TTC549 (cell line): ENCODE data around the gene PDGFRA.
A peak's percentile ranks its signal among the peaks of the same experiment; 100 is the strongest.

Experiments
- FAIRE-seq: peaks from 2 replicates; lab custom pipeline; 2012; peaks lifted over from hg19 to GRCh38; lab: Jason Lieb, UNC

PDGFRA gene

DNA sequence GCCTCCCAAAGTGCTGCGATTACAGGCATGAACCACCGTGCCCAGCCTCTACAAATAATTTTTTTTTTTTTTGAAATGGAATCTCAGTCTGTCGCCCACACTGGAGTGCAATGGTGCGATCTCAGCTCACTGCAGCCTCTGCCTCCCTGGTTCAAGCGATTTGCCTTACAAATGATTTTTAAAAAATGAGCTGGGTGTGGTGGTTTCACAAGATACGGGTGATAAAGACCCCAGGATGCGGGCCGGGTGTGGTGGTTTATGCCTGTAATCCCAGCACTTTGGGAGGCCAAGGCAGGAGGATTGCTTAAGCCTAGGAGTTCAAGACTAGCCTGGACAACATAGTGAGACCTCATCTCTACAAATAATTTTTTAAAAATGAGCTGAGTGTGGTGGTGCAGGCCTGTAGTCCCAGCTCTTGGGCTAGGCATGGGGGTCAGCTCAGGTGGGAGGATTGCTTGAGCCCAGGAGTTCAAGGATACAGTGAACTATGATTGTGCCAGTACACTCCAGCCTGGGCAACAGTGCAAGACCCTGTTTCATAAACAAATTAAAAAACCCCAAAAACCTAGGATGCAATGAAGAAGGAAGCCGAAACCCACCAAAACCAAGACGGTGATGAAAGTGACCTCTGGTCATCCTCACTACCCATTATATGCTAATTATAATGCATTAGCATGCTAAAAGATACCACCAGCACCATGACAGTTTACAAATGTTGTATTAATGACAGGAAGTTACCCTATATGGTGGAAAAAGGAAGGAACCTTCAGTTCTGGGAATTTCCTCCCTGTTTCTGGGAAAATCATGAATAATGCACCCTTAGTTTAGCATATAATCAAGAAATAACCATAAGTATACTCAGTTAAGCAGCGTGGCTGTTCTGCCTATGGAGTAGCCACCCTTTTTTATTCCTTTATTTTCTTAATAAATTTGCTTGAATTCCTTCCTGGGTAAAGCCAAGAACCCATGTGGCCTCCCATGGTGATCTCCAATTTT is 27.7 kb downstream of the PDGFRA start:
- FAIRE-seq = no peak

DNA sequence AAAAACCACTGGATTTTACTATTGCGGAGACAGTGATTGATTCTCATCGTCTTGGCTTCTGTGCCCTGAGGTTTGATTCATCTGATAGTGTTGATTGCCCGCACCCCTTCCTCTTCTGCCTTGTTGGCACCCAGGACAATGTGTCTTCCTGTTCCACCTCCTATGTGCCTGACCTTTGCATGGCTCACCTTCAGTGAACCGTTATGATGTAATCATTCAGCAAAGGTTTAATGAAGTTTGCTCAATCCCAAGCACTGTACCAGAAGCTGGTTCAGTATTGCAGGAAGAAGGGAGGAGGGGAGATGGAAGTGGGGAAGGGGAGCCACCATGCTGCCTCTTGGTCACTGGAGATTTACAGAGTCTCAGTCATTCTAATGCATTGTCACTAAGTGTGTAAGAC is 36.3 kb downstream of the PDGFRA start:
- no peak for FAIRE-seq

DNA sequence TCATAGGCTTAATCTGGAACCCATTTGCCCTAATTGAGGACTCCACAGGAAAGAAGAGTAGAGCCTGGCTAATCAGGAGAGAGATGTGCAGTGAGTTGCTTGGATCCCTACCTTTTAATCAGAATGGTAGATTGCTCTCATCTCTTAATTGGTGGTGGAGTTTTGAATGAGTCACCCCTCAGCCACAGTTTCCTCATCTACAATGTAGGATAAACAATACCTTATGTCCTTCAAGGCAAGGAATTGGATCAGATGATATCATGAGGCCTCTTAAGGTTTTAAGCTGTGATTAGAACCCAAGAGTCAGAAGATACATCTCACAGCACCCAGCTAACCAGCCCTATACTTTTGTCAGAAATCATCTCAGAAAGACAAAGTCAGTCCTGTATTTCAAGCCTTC is 39.1 kb downstream of the PDGFRA start:
- no peak for FAIRE-seq

DNA sequence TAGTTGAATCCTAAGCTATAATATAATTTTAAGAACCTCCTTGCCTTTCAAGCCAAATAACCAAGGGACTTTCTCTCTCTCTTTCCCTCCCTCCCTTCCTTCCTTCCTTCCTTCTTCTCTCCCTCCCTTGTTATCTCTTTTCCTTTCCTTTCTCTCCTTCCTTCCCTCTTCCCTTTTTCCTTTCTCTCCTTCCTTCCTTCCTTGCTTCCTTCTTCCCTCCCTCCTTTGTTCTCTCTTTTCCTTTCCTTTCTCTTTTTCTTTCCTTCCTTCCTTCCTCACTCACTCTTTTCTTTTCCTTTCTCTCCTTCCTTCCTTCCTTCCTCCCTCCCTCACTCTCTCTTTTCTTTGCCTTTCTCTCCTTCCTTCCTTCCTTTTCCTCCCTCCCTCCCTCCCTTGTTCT is 42.4 kb downstream of the PDGFRA start:
- FAIRE-seq = no peak

DNA sequence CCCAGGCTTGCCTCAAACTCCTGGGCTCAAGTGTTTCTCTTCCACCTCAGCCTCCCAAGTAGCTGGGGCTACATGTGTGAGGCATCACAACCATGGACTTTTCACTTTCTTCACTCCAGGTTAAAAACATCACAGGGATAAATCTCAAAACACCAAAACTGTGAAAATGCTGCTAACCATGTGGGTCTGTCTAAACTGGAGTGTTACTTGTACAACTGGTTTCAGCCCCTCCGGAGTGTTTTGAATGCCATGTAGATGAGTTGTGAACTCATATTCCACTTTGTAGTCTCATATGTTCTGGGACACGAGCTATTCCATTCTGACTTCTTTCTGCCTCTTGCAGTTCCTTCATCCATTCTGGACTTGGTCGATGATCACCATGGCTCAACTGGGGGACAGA is 43.0 kb downstream of the PDGFRA start:
- FAIRE-seq = no peak

DNA sequence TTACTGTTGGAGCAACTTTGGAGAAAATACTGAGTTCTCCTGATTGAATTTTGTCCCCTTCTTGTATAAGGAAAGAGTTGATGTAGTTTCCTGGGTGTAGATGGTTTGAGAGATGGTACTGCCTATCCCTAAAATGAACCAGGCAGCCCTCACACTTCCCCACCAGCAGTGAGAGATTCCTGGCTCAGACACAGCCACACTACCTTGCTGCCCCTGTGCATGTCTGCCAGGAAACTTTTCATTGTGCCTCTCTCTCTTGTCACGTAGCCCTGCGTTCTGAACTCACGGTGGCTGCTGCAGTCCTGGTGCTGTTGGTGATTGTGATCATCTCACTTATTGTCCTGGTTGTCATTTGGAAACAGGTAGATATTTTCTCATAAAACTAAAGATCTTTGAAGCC is 45.2 kb downstream of the PDGFRA start:
- no peak for FAIRE-seq

DNA sequence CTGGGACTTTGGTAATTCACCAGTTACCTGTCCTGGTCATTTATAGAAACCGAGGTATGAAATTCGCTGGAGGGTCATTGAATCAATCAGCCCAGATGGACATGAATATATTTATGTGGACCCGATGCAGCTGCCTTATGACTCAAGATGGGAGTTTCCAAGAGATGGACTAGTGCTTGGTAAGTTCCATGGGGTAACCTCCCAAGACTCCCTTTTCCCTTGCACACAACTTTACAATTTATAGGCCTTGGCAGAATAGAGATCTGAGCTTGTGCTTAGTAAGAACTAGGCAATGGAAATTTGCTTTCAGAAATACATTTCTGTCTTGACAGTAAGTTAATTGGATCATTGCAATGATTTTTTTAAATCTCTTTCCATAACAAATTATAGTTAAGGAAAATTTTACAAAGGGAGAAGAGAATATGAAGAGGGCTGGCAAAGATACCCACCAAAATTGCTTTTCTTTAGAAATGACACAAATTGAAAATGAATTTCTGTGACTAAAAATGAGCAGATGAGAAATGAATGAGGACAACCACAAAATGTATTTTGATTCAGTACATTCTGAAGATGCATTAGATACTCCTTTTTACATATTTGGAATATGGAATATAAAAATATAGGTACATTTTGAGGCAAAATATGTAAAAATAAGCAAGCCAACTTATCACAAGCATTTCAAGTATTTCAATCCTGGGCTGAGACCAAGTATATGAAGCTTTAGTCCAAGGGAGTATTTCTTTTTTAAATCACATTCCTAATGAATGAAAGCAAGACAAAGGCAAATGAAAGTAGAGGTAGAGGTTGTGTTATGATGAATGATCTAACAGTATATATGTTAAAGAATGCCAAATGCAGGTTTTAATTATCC is 45.9 kb downstream of the PDGFRA start:
- no peak for FAIRE-seq

DNA sequence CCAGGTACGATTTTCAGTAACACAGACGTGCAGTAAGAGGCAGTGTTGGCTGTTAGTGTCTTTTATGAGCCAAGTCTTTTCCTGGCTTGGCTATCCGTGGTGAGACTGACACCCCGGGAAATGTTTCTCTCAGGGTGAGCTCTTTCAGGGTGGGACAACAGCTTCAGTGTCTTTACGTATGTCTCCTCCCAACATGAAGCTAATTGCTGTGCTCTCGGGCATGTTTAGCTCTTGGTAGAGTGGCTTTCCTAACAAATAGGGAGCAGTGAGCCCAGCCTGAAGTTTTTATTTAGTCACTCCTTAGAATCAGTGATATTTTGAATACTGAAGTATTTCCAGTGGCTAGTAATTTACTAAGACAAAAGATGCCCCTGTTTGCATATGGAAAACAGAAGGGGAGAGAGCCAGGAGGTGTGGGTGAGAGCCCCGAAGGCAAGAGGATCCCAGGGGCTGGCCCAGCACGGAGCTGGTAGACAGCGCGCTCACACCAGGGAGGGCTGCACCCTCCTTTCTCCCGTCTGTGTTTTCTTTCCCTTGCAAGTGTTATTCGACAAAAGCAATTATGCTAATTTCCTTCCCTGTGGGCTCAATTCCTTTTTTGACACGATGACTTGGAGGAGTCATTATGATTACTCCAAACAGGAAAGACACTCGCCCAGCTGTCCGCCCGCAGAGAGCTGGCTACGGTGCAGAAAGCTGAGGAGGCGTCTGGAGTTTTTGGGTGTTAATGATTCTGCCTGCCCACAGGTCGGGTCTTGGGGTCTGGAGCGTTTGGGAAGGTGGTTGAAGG is 47.7 kb downstream of the PDGFRA start:
- FAIRE-seq = no peak

DNA sequence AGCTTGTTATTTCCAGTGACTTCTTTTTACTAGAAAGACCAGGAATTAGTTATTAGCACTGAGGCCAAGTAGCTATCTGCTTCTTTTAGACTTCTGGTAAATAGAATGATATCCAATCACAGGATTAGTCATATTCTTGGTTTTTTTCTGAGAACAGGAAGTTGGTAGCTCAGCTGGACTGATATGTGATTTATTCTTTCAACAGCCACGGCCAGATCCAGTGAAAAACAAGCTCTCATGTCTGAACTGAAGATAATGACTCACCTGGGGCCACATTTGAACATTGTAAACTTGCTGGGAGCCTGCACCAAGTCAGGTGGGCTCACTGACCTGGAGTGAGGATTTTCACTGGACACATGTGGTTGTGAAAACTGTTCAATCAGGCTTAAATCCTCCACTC is 48.6 kb downstream of the PDGFRA start:
- no peak for FAIRE-seq

DNA sequence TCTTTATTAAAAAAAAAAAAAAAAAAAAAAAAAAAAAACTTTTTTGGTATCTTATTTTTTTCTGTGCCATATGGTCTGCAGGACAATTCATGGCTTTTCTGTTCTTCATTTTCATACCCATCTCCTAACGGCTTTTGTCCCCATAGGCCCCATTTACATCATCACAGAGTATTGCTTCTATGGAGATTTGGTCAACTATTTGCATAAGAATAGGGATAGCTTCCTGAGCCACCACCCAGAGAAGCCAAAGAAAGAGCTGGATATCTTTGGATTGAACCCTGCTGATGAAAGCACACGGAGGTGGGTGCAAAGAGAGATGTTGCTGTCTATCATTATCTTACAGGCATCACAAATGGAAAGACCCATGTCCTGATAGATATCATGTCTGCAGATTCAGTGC is 49.1 kb downstream of the PDGFRA start:
- no peak for FAIRE-seq

DNA sequence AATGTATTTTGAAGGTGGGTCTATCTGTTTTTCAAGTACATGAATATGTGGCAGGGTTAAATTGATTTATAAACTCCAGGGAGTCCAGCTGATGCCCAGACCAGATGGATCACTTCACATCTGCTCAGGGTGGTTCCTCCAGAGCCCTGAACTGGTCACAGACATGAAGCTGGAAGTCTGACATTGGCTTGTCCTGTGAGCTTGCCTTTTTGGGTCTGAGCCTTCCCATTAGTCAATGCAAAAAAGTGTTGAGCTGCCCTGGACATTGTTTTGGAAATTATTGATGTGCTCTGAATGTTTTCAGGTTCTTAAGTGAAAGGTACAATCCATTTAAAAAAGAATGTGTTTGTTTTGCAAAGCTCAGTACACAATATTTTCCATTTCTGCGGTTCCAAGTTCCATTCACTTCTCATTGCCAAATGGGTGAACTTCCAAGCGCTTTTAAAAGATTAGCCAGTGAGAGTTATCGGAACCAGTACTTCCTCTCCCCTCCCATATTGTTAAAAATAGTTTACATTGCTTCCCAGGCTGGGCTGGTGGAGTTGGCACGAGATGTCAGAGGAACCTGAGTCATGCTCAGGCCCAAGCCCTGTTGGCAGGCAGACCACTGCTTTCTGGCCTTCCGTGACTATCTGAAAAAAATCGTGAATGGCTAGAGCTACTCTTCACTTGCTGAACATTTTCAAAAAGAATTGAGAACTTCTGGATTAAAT is 52.1 kb downstream of the PDGFRA start:
- FAIRE-seq = no peak

DNA sequence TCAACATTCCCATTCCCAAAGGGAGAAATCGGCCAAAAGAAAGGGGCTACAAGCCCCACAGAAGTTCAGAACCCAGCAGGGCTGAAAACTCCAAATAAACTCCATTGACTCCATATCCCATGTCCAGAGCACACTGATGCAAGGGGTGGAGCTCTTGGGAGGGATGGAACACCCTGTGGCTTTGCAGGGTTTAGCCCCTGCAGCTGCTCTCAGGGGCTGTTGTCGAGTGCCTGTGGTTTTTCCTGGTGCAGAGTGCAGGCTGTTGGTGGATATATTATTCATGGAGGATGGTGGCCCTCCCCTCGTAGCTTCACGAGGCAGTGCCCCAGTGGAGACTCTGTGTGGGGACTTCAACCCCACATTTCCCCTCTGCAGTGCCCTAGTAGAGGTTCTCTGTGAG is 53.7 kb downstream of the PDGFRA start:
- FAIRE-seq = no peak

DNA sequence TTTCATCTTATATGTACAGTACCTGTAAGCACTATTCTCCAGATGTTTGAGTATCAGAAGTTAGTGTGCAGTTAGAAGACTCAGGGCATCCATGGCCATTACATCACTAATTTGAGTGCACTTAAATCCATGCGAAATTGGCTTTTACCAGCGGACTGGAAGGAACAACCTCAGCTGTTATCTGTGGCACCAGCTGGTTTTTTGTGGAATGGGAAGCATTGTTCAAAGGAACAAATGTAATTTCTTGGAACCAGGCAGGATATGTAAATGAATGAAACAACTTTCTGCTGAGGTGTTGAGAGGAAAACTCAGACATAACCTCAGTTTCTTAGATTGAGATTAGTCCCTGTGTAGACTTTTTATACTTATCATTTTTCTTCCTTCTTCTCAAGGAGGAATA is 60.2 kb downstream of the PDGFRA start:
- FAIRE-seq = no peak

DNA sequence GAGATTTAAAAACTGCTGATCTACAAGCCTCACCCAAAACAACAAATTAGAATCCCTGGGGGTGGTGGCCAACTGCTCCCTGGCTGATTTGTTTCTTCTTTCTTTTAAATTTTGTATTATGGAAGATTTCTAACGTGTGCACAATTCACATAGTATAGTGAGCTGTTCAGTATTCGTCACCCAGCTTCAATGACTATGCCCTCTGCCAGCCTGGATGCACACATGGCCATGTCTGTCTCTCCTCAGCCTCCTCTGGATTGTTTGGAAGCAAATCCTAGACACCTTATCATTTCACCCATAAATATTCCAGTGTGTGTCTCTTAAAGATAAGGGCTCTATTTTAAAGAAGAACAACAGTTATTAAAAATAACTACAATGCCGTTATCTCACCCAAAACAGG is 61.9 kb downstream of the PDGFRA start:
- FAIRE-seq = no peak

DNA sequence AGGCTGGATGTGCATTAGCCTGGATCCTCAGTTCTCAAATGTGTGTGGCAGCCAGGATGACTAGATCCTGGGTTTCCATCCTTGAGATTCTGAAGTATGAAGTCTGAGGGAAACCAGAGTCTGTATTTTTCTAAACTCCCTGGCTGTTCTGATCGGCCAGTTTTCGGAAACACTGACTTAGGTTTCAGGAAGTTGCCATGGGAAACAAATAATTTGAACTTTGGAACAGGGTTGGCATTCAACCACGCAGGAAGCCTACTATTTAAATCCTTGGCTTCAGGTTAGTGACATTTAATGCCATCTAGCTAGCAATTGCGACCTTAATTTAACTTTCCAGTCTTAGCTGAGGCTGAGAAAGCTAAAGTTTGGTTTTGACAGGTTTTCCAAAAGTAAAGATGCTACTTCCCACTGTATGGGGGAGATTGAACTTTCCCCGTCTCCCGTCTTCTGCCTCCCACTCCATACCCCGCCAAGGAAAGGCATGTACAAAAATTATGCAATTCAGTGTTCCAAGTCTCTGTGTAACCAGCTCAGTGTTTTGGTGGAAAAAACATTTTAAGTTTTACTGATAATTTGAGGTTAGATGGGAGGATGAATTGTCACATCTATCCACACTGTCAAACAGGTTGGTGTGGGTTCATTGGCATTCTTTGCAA is 67.6 kb downstream of the PDGFRA start:
- FAIRE-seq = no peak

DNA sequence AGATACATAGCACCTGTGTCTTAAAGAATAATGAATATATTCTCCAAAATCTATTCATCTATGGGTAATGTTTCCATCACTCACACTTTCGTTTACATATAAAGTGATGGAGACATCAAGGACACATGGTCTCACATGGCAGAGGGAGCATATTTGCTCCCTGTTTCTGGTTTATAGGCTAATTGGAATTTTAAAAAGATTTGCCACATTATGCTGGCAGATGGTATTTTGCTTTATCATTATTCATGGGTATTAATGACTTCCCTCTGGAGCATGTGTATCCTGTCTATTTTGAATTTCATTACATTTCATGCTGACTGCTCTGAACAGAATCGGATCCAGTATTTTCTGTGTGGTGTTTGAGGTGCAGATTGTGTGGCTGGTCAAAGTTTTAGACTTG is 79.0 kb downstream of the PDGFRA start:
- FAIRE-seq = no peak

DNA sequence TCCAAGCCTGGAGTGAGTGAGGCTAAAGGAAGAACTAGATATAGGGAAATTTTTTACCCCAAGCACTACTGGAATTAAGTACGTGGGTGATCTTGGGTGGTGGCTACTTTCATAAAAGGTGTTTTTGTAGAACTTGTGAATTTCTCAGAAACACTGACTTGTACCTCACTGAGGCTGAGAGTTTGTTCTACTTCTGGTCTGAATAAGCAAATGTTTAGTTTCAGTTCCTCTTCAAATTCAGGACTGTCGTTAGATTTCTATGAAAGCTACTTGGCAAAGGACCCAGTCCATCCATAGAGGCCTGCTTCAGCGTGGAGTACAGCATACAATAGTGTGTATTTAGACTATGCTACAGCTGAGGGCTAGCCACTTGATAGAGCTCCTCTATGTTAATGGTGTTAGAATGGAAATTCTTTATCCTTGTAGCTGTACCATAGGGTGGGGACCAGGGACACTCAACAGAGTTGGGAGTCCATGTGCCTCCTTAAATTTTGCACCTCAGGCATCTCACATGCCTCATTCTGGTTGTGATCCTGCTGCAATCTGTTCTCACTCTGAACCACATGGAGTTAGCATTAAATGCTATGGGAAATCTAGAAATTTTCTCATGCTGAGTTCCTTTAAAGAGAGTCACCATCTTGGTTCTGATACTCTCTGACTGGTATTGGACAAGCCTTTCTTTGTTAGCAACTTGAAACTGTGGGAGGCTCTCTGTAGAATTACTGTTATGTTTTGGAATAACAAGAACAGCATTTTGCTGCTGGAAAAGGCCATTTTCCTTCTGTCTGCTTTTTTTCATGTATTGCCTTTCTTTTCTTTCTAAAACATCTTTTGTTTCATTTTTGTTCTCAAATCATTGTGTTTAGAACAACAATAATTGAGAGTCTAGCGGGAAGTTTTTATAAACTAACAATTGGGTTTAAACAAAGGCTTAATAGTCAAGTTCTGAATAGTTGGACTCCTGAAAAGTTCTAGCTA is 86.8 kb downstream of the PDGFRA start:
- FAIRE-seq = no peak

DNA sequence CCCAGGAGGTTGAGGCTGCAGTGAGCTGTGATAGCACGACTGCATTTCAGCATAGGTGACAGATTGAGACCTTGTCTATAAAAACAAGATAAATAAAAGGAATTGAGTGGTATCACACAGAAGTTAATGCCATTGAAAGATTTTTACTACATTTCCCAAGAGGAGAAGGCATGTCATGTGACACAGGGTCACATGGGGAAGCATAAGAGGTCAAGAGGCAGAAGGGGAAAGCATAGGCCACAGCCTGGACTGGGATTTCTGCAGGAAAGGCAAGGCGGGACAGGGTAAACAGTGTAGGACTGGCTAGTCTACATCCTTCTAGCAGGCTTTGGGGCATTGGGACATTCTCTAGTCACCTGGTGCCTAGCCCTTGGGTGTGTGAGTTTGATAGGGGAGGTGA is 88.6 kb downstream of the PDGFRA start:
- FAIRE-seq = no peak

DNA sequence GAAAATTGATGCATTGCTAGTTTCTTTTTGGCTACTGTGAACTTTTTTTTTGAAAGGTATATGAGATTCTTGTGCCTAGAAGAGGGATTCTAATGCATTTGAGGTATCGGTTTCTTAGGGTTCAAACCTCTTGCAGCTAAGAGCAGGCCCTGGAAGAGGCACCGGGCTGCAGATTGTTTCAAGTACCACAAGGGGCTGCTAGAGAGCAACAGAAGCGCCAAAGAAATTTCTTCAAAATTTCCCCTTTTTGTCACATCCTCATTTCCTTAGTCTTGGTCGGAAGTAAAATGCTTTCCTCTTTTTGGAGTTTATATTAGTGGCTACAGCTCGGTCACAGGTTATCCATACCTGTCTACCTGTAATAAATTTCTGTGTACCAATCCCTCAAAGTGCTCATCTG is 89.8 kb downstream of the PDGFRA start:
- peak; percentile 37 for FAIRE-seq
